MM.1S (cell line): ENCODE results near the gene PTPRO.

Experiments used
- EZH2phosphoT487 ChIP-seq: fragments of 300-600 bp; sonication (generic); IDR thresholded peaks from 2 replicates; pipeline ENCODE4 v1.6.1; 2018; ENCODE audit warnings: antibody characterized with exemption, low read length
- TF ChIP-seq, protein P1 (sequence below): fragments of 300-600 bp; sonication (generic); IDR thresholded peaks from 2 replicates; pipeline ENCODE4 v1.5.1; 2016; ENCODE audit warnings: antibody characterized with exemption, low read length, mixed read lengths

DNA sequence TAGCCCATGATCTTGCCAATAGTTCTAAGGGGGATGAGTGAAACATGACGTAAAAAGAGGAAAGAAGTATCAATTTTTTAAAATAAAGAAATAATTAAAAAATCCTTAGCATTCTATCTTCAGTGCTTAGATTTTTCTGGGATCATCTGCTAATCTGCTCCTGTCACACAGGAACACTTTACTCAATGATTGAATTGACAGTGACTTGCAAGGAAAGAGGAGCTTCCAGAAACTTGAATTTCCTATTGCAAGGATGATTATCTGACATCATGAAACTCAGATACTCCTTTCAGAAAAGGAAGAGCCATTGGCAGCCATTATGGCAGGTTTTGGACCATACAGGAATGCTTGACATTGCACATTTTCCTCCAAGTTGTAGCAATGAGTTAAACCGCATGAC, 41.4 kb upstream of the PTPRO start:
- TF ChIP-seq, protein P1, sequence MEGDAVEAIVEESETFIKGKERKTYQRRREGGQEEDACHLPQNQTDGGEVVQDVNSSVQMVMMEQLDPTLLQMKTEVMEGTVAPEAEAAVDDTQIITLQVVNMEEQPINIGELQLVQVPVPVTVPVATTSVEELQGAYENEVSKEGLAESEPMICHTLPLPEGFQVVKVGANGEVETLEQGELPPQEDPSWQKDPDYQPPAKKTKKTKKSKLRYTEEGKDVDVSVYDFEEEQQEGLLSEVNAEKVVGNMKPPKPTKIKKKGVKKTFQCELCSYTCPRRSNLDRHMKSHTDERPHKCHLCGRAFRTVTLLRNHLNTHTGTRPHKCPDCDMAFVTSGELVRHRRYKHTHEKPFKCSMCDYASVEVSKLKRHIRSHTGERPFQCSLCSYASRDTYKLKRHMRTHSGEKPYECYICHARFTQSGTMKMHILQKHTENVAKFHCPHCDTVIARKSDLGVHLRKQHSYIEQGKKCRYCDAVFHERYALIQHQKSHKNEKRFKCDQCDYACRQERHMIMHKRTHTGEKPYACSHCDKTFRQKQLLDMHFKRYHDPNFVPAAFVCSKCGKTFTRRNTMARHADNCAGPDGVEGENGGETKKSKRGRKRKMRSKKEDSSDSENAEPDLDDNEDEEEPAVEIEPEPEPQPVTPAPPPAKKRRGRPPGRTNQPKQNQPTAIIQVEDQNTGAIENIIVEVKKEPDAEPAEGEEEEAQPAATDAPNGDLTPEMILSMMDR = no peak
- no peak for TF ChIP-seq EZH2phosphoT487
